Cardiac muscle cell (in vitro differentiated cells and primary cell): ENCODE data around the gene POU2AF3. TPM values are rescaled to one million over a fixed set of nuclear protein-coding genes. Genes with fewer than 3 reads are reported as not detected.
A peak's percentile ranks its signal among the peaks of the same experiment; 100 is the strongest.

ENCODE experiments used
- DNase-seq, 2 donors: peaks; one replicate each; pipeline versions ENCODE4 v3.0.0 to v3.0.0-alpha.2; 2010 to 2017; ENCODE audit warnings: low read depth in 1 of 2, low spot score in 1 of 2
- H3K27ac ChIP-seq: fragments of 200-600 bp; sonication (generic); 2 replicates; pipeline ENCODE4 v1.5.1; 2016
- H3K27me3 ChIP-seq: fragments of 200-600 bp; sonication (generic); 2 replicates; pipeline ENCODE4 v1.6.0; 2016; ENCODE audit warnings: control low read depth
- H3K36me3 ChIP-seq: fragments of 200-600 bp; sonication (generic); 2 replicates; pipeline ENCODE4 v1.5.1; 2016; ENCODE audit warnings: control low read depth
- H3K4me1 ChIP-seq: fragments of 200-600 bp; sonication (generic); 2 replicates; pipeline ENCODE4 v1.8.1; 2017; ENCODE audit warnings: low read depth, mild to moderate bottlenecking, mixed run types
- H3K4me3 ChIP-seq: fragments of 200-600 bp; sonication (generic); 2 replicates; pipeline ENCODE4 v1.5.1; 2016; ENCODE audit warnings: mild to moderate bottlenecking
- H3K9me3 ChIP-seq: fragments of 200-600 bp; sonication (generic); 2 replicates; pipeline ENCODE4 v1.5.1; 2017; ENCODE audit warnings: low read depth, mild to moderate bottlenecking, control low read depth
- CTCF ChIP-seq: IDR thresholded peaks from 2 replicates; pipeline ENCODE4 v1.5.1; 2012; ENCODE audit warnings: low read depth, mild to moderate bottlenecking, low read length
- polyA plus RNA-seq: library from polyadenylated mRNA; unstranded; fragments of >200 nt; fragmentation: Nextera tagmentation; extraction: Ambion mirVana; gene quantifications from 2 replicates; pipeline ENCODE4 v1.2.1, GENCODE V29; 2016
- total RNA-seq: library from RNA; depleted of rRNA; stranded (reverse); fragments of >200 nt; gene quantifications from 2 replicates; pipeline ENCODE4 v1.2.3, GENCODE V29; 2016

POU2AF3 gene
- total and polyA plus RNA-seq, 2 experiments from 2014 or later, result 0.36 to 0.83 TPM

GRCh38 chr11:111306321-111306720 is 8.0 kb downstream of the POU2AF3 start:
- H3K27ac ChIP-seq, result no peak overlapping the region
- no peak overlapping the region for H3K4me3 ChIP-seq
- H3K4me1 ChIP-seq, result no peaks in the 10 kb centered on the region
- H3K36me3 ChIP-seq, result no peaks in the 10 kb centered on the region
- no peak for TF ChIP-seq CTCF
- DNase-seq, result no peak
- H3K27me3 ChIP-seq, result peaks cover 15% of the 10 kb centered on the region
- no peaks in the 10 kb centered on the region for H3K9me3 ChIP-seq

- Histone ChIP-seq H3K9me3 (no peaks in the 10 kb centered on the region), H3K4me3 (no peak overlapping the region), H3K27me3 (peaks cover 4% of the 10 kb centered on the region), H3K36me3 (no peaks in the 10 kb centered on the region), H3K27ac (no peak overlapping the region), H3K4me1 (no peaks in the 10 kb centered on the region)
- TF ChIP-seq CTCF, result no peak
- DNase-seq, result no peak
Measured at GRCh38 chr11:111307472-111308108, 9.2 kb downstream of the POU2AF3 start.

GRCh38 chr11:111308140-111308539 is 9.8 kb downstream of the POU2AF3 start:
- DNase-seq, result peak in 1 of 2 donors; percentile 30
- H3K27me3 ChIP-seq, result peaks cover 4% of the 10 kb centered on the region
- H3K36me3 ChIP-seq, result no peaks in the 10 kb centered on the region
- no peak overlapping the region for H3K4me3 ChIP-seq
- H3K27ac ChIP-seq, result no peak overlapping the region
- TF ChIP-seq CTCF, result no peak
- H3K9me3 ChIP-seq, result no peaks in the 10 kb centered on the region
- no peaks in the 10 kb centered on the region for H3K4me1 ChIP-seq

- Histone ChIP-seq H3K27ac (no peak overlapping the region), H3K9me3 (no peaks in the 10 kb centered on the region), H3K36me3 (no peaks in the 10 kb centered on the region), H3K4me3 (no peak overlapping the region), H3K27me3 (peaks cover 4% of the 10 kb centered on the region), H3K4me1 (no peaks in the 10 kb centered on the region)
- no peak for DNase-seq
- no peak for TF ChIP-seq CTCF
Measured at GRCh38 chr11:111309215-111309915, 11.0 kb downstream of the POU2AF3 start.

- DNase-seq, result no peak
- Histone ChIP-seq H3K27ac (no peak overlapping the region), H3K36me3 (no peaks in the 10 kb centered on the region), H3K4me1 (no peaks in the 10 kb centered on the region), H3K9me3 (no peaks in the 10 kb centered on the region), H3K27me3 (peaks cover 4% of the 10 kb centered on the region), H3K4me3 (no peak overlapping the region)
- TF ChIP-seq CTCF, result no peak
Measured at GRCh38 chr11:111310088-111310487, 11.7 kb downstream of the POU2AF3 start.
